ENCODE data around the gene EPN3. TPM values are rescaled to one million over a fixed set of nuclear protein-coding genes. Genes with fewer than 3 reads are reported as not detected.

EPN3 gene
- total RNA-seq, 1 experiment from 2014 or later = 0.92 TPM

DNA sequence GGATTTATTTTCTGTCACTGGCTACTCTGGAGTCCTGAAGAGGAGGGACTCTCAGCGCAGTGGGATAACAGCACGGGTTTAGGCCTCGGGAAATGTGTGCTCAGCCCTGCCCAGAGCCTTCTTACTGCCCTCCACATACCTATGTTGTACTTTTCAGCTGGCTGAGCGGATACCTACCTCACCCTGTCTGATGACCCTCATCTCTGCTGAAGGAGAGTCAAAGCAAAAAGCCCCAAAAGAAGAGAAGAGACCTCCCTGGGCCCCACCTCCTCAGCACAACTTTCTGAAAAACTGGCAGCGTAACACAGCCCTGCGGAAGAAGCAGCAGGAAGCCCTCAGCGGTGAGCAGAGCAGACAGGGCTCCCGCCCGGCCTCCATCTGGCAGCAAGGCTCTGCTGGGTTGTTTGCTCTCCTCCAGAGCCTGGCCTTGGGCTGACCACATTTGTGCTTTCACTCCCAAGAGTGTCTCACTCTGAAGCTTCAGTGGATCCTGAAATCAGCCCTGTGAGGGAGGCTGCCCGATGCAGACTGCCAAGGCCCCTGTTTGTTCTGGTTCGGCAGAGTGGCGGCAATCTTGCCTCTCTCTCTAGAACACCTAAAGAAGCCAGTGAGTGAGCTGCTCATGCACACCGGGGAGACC lies 14.0 kb upstream of the EPN3 start:
- Histone ChIP-seq H3K4me3 (ENCODE audit: low read depth in 2 of 2, low read length in 2 of 2) (no peak overlapping the region), H3K27ac (ENCODE audit: low read length) (no peak overlapping the region), H3K36me3 (ENCODE audit: control insufficient read depth, insufficient read depth, low read length) (no peaks in the 10 kb centered on the region), H3K9me3 (ENCODE audit: control insufficient read depth, insufficient read depth, low read depth, low read length) (no peaks in the 10 kb centered on the region), H3K4me1 (ENCODE audit: control insufficient read depth, insufficient read depth, low read length) (no peaks in the 10 kb centered on the region), H3K27me3 (ENCODE audit: control insufficient read depth, insufficient read depth, low read length) (no peaks in the 10 kb centered on the region)
- intact Hi-C loops (cut with micrococcal nuclease; ENCODE audit: unreplicated experiment) = no loop called here
- ATAC-seq (peak; percentile 33; the same call in 1 of the 2 replicates), DNase-seq (ENCODE audit: low read depth, low spot score) (no peak)
- BruUV-seq (replicated peaks) = no TSS peak
- ChIA-PET POLR2A (no interaction called here), CTCF (no interaction called here)
- in situ Hi-C loops (cut with HindIII; ENCODE audit: low pct_unique_long_range_greater_than_20kb, low sequenced_read_pairs) = no loop called here
- no peak for TF ChIP-seq POLR2AphosphoS5 (IDR thresholded peaks at IDR 0.05; ENCODE audit: low read depth, low read length)
- TF ChIP-seq TCF7L2 (IDR thresholded peaks at IDR 0.05; ENCODE audit: low read depth, low read length) = no peak
- TF ChIP-seq, protein P1, sequence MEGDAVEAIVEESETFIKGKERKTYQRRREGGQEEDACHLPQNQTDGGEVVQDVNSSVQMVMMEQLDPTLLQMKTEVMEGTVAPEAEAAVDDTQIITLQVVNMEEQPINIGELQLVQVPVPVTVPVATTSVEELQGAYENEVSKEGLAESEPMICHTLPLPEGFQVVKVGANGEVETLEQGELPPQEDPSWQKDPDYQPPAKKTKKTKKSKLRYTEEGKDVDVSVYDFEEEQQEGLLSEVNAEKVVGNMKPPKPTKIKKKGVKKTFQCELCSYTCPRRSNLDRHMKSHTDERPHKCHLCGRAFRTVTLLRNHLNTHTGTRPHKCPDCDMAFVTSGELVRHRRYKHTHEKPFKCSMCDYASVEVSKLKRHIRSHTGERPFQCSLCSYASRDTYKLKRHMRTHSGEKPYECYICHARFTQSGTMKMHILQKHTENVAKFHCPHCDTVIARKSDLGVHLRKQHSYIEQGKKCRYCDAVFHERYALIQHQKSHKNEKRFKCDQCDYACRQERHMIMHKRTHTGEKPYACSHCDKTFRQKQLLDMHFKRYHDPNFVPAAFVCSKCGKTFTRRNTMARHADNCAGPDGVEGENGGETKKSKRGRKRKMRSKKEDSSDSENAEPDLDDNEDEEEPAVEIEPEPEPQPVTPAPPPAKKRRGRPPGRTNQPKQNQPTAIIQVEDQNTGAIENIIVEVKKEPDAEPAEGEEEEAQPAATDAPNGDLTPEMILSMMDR (IDR thresholded peaks at IDR 0.05) = no peak
- TF ChIP-seq SIN3A (IDR thresholded peaks at IDR 0.05; ENCODE audit: borderline replicate concordance, insufficient read depth, low read depth, low read length) = no peak
- TF ChIP-seq, protein P2, sequence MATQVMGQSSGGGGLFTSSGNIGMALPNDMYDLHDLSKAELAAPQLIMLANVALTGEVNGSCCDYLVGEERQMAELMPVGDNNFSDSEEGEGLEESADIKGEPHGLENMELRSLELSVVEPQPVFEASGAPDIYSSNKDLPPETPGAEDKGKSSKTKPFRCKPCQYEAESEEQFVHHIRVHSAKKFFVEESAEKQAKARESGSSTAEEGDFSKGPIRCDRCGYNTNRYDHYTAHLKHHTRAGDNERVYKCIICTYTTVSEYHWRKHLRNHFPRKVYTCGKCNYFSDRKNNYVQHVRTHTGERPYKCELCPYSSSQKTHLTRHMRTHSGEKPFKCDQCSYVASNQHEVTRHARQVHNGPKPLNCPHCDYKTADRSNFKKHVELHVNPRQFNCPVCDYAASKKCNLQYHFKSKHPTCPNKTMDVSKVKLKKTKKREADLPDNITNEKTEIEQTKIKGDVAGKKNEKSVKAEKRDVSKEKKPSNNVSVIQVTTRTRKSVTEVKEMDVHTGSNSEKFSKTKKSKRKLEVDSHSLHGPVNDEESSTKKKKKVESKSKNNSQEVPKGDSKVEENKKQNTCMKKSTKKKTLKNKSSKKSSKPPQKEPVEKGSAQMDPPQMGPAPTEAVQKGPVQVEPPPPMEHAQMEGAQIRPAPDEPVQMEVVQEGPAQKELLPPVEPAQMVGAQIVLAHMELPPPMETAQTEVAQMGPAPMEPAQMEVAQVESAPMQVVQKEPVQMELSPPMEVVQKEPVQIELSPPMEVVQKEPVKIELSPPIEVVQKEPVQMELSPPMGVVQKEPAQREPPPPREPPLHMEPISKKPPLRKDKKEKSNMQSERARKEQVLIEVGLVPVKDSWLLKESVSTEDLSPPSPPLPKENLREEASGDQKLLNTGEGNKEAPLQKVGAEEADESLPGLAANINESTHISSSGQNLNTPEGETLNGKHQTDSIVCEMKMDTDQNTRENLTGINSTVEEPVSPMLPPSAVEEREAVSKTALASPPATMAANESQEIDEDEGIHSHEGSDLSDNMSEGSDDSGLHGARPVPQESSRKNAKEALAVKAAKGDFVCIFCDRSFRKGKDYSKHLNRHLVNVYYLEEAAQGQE (IDR thresholded peaks at IDR 0.05; ENCODE audit: insufficient read depth in 1 of 2, low read depth in 2 of 2, low read length in 1 of 2) = no peak

DNA sequence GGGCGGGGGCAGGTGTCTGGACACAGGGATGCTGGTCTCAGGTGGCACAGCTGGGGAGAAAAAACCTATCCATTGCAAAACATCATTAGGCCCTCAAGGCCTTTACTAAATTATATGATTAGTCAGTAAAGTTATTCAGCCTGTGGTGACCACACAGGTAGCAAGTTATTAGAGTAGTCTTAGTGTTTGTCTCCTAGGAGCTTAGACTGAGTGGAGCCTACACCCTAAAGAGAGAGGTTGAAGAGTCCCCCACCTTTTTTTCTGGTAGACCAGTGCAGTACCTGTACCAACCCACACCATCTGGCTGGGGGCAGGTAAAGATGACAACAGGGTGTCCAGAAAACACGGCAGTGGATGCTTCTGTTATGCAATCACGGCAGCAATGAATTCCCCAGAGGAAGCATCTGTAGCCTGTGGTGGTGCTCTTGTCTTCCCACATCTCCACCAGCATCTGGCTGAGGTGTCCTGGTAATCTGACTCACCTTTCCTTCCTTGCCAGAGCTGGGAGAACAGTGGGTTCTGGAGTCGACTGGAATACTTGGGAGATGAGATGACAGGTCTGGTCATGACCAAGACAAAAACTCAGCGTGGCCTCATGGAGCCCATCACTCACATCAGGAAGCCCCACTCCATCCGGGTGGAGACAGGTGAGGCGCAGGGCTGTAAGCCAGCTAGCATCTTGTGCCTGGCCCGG lies 13.2 kb upstream of the EPN3 start:
- TF ChIP-seq SIN3A (IDR thresholded peaks at IDR 0.05; ENCODE audit: borderline replicate concordance, insufficient read depth, low read depth, low read length) = no peak
- TF ChIP-seq, protein P2 (IDR thresholded peaks at IDR 0.05; ENCODE audit: insufficient read depth in 1 of 2, low read depth in 2 of 2, low read length in 1 of 2) = no peak
- no peak for TF ChIP-seq TCF7L2 (IDR thresholded peaks at IDR 0.05; ENCODE audit: low read depth, low read length)
- TF ChIP-seq POLR2AphosphoS5 (IDR thresholded peaks at IDR 0.05; ENCODE audit: low read depth, low read length) = no peak
- TF ChIP-seq, protein P1 (IDR thresholded peaks at IDR 0.05) = no peak
- no peaks in the 10 kb centered on the region for H3K36me3 ChIP-seq (ENCODE audit: control insufficient read depth, insufficient read depth, low read length)
- BruUV-seq (replicated peaks) = no TSS peak
- intact Hi-C loops (cut with micrococcal nuclease; ENCODE audit: unreplicated experiment) = no loop called here
- H3K27me3 ChIP-seq (ENCODE audit: control insufficient read depth, insufficient read depth, low read length) = no peaks in the 10 kb centered on the region
- in situ Hi-C loops (cut with HindIII; ENCODE audit: low pct_unique_long_range_greater_than_20kb, low sequenced_read_pairs) = no loop called here
- ChIA-PET CTCF (interaction anchor here (0.8 kb wide), 1 partner anchor 10 kb away, joined by 7 read pairs; no protein-coding TSS in a partner anchor), POLR2A (no interaction called here)
- no peak overlapping the region for H3K4me3 ChIP-seq (ENCODE audit: low read depth in 2 of 2, low read length in 2 of 2)
- ATAC-seq (no peak), DNase-seq (ENCODE audit: low read depth, low spot score) (no peak)
- H3K27ac ChIP-seq (ENCODE audit: low read length) = no peak overlapping the region
- no peaks in the 10 kb centered on the region for H3K9me3 ChIP-seq (ENCODE audit: control insufficient read depth, insufficient read depth, low read depth, low read length)
- no peaks in the 10 kb centered on the region for H3K4me1 ChIP-seq (ENCODE audit: control insufficient read depth, insufficient read depth, low read length)

All from Panc1 (cell line).